MCF 10A (cell line): ENCODE measurements around the gene KCNG2. TPM values are rescaled to one million over a fixed set of nuclear protein-coding genes. Genes with fewer than 3 reads are reported as not detected.

ENCODE experiments used
- BruUV-seq: library from RNA; stranded (reverse); fragments of 400-500 nt; replicated peaks from 2 replicates; lab custom pipeline; 2021; lab: Mats Ljungman, UMichigan
- CTCF ChIA-PET: fragments of 300-600 bp; sonication (Branson Sonifier 250); formaldehyde crosslinking; extraction: SDS; loops from one replicate; lab custom pipeline; 2021; ENCODE audit warnings: antibody characterized with exemption, inconsistent platforms; lab: Yijun Ruan, JAX
- POLR2A ChIA-PET: fragments of 300-600, 350-650 bp; sonication (Branson Sonifier 250); formaldehyde crosslinking; extraction: SDS; loops from one replicate; lab custom pipeline; 2020; ENCODE audit warnings: antibody characterized with exemption, inconsistent platforms; lab: Yijun Ruan, JAX
- DNase-seq: peaks from one replicate; pipeline ENCODE4 v3.0.0-alpha.2; 2018; ENCODE audit not compliant: unreplicated experiment
- H3K27ac Mint-ChIP-seq: one replicate; pipeline ENCODE4 v1.8.0; 2022; ENCODE audit warnings: mild to moderate bottlenecking, low read depth, mixed read lengths; ENCODE audit not compliant: unreplicated experiment
- H3K27me3 Mint-ChIP-seq: one replicate; pipeline ENCODE4 v1.8.0; 2022; ENCODE audit warnings: mixed read lengths; ENCODE audit not compliant: insufficient read depth, unreplicated experiment
- H3K36me3 Mint-ChIP-seq: one replicate; pipeline ENCODE4 v1.8.0; 2022; ENCODE audit warnings: mild to moderate bottlenecking, moderate library complexity, mixed read lengths; ENCODE audit not compliant: insufficient read depth, unreplicated experiment
- H3K4me1 Mint-ChIP-seq: one replicate; pipeline ENCODE4 v1.8.0; 2022; ENCODE audit warnings: mixed read lengths; ENCODE audit not compliant: insufficient read depth, unreplicated experiment
- H3K4me3 Mint-ChIP-seq: one replicate; pipeline ENCODE4 v1.8.0; 2022; ENCODE audit warnings: mild to moderate bottlenecking, moderate library complexity, mixed read lengths; ENCODE audit not compliant: unreplicated experiment
- H3K9me3 Mint-ChIP-seq: one replicate; pipeline ENCODE4 v1.8.0; 2022; ENCODE audit warnings: mixed read lengths; ENCODE audit not compliant: unreplicated experiment
- intact Hi-C: fragments of 100-400 bp; cut with micrococcal nuclease; formaldehyde crosslinking; loops from 2 replicates; pipeline ENCODE4 v1.14.1; 2022
- total RNA-seq: library from RNA; stranded (reverse); gene quantifications from 2 replicates; pipeline ENCODE4 v1.2.3, GENCODE V29; 2022
- TF ChIP-seq, protein P1 (sequence below): fragments of 200-600 bp; IDR thresholded peaks from one replicate; pipeline ENCODE4 v1.8.0; 2022; ENCODE audit warnings: antibody characterized with exemption, mild to moderate bottlenecking; ENCODE audit not compliant: unreplicated experiment

KCNG2 gene
- total RNA-seq, 1 experiment from 2014 or later: not detected

DNA sequence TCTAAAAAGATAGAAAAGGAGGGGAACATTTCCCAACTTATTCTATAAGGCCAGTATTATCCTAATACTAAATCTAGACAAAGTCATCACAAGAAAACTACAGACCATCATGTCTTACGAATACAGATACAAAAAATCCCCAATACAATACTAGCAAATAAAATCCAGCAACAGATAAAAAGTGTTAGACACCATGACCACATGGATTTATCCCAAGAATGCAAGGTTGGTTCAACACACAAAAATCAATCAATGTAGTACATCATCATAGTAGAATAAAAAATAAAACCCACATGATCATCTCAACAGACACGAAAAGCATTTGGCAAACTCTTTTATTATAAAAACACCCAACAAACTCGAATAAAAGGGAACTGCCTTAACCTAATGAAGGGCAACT is 135.2 kb downstream of the KCNG2 start:
- ChIA-PET CTCF (no interaction called here), POLR2A (no interaction called here)
- Mint-ChIP-seq H3K9me3 (peaks cover 40% of the 10 kb centered on the region), H3K27ac (no peak overlapping the region), H3K4me1 (no peaks in the 10 kb centered on the region), H3K36me3 (peaks cover 35% of the 10 kb centered on the region), H3K4me3 (no peak overlapping the region), H3K27me3 (no peaks in the 10 kb centered on the region)
- TF ChIP-seq, protein P1, sequence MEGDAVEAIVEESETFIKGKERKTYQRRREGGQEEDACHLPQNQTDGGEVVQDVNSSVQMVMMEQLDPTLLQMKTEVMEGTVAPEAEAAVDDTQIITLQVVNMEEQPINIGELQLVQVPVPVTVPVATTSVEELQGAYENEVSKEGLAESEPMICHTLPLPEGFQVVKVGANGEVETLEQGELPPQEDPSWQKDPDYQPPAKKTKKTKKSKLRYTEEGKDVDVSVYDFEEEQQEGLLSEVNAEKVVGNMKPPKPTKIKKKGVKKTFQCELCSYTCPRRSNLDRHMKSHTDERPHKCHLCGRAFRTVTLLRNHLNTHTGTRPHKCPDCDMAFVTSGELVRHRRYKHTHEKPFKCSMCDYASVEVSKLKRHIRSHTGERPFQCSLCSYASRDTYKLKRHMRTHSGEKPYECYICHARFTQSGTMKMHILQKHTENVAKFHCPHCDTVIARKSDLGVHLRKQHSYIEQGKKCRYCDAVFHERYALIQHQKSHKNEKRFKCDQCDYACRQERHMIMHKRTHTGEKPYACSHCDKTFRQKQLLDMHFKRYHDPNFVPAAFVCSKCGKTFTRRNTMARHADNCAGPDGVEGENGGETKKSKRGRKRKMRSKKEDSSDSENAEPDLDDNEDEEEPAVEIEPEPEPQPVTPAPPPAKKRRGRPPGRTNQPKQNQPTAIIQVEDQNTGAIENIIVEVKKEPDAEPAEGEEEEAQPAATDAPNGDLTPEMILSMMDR: no peak
- intact Hi-C loops: no loop called here
- no peak for DNase-seq
- no TSS peak for BruUV-seq

DNA sequence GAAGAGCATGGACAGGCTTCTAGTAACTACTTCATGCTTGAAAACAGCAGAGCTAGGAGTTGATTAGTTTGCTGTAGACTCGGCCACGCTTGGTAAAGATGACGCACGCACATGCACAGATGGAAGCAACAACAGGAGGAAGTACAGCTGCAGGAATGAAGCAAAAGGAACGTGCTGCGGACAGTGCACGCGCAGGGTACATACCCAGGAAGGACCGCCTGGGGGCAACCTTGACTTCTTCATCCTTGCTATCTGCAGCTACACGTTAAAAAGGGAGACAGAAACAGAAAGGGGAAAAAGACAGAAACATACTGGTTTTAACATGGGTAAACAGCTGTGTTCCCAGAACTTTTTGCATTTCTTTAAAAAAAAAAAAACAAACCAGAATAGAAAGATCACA is 136.0 kb downstream of the KCNG2 start:
- peaks cover 35% of the 10 kb centered on the region for H3K36me3 Mint-ChIP-seq
- CTCF ChIA-PET: no interaction called here

DNA sequence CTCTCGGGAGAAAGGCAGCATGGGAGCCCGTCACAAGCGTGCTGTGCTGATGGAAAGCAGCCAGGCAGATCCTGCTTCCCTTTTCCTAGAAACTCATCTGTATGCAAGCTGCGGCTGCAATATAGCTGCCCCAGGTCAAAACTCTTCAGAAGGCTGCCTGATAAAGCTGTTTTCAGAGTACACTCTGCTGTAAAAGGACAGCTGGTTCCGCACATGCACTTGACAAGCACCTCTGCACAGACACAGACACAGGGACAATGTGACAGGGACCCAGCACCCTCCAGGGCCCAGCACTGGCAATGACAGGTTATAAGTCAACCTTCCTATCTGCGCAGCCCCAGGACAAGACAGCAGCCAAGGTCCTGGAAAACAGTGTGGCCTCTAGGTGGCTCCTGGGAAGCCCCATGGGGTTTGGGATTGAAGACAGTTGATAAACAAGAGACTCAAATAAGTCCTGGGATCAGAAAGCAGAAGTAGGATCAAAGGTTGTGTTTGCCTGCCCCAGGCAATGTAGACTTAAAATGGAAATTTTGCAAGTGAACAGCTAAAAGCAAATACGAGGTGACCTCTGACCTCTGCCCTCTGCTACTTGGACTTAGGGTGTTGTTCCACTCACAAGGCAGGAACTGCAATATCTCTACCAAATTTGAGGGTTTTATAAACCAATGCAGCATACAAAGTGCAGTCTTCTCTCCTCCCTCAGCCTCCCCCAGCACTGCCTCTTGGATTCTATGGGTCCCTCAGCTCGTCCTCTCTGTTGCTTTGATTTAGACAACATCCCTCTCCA is 136.8 kb downstream of the KCNG2 start:
- POLR2A ChIA-PET: no interaction called here

More for the DNA sequence above, 136.0 kb downstream of the KCNG2 start:
- DNase-seq: no peak
- POLR2A ChIA-PET: no interaction called here
- Mint-ChIP-seq H3K4me1 (no peaks in the 10 kb centered on the region), H3K9me3 (peaks cover 38% of the 10 kb centered on the region), H3K27ac (no peak overlapping the region), H3K4me3 (no peak overlapping the region), H3K27me3 (no peaks in the 10 kb centered on the region)
- intact Hi-C loops: no loop called here
- TF ChIP-seq, protein P1: no peak
- BruUV-seq: no TSS peak

DNA sequence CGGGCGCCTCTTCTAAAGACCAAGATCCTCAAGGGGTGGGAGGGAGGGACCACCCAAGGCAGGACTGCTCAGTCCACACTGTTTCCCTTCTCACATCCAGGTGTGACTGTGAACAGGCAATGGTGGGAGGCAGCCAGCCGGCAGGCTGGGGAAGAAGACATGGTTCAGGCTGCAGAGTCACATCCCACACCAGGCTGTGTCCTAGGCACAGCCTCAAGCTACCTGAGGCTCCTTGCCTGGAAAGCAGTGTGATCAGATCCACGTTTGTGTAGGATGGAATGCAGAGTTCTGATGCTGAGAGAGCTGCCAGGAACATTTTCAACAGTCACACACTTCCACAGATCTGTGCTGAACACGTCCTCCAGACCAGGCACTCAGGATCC is 137.4 kb downstream of the KCNG2 start:
- Mint-ChIP-seq H3K4me1 (peaks cover 4% of the 10 kb centered on the region), H3K36me3 (peaks cover 28% of the 10 kb centered on the region), H3K4me3 (no peak overlapping the region), H3K27ac (no peak overlapping the region), H3K9me3 (peaks cover 33% of the 10 kb centered on the region), H3K27me3 (no peaks in the 10 kb centered on the region)
- ChIA-PET CTCF (no interaction called here), POLR2A (interaction anchor here (0.7 kb wide), 1 partner anchor 1935 kb away, joined by 4 read pairs; no protein-coding TSS in a partner anchor)
- DNase-seq: no peak
- BruUV-seq: no TSS peak
- intact Hi-C loops: no loop called here
- TF ChIP-seq, protein P1: no peak

More for the DNA sequence above, 136.8 kb downstream of the KCNG2 start:
- Mint-ChIP-seq H3K27ac (no peak overlapping the region), H3K4me1 (no peaks in the 10 kb centered on the region), H3K27me3 (no peaks in the 10 kb centered on the region), H3K36me3 (peaks cover 28% of the 10 kb centered on the region), H3K9me3 (peaks cover 33% of the 10 kb centered on the region), H3K4me3 (no peak overlapping the region)
- CTCF ChIA-PET: no interaction called here
- intact Hi-C loops: no loop called here
- BruUV-seq: no TSS peak
- TF ChIP-seq, protein P1: no peak
- DNase-seq: no peak
